A549 (cell line): Measurements from ENCODE around the gene C12orf75.

Source experiments
- CBX2 ChIP-seq: fragments of 200-600 bp; sonication (generic); IDR thresholded peaks from 2 replicates; pipeline ENCODE4 v1.6.1; 2016; ENCODE audit warnings: low read depth, mild to moderate bottlenecking, borderline replicate concordance
- EP300 ChIP-seq, 2 experiments: fragments of >200 bp; sonication (Bioruptor Twin); formaldehyde crosslinking; IDR thresholded peaks; 2 replicates in 1 of 2; 3 replicates in 1 of 2; pipeline ENCODE4 v1.6.1; 2016 to 2017
- HOXA7 ChIP-seq: fragments of 250-450 bp; sonication (Bioruptor Pico); IDR thresholded peaks from 2 replicates; pipeline ENCODE4 v1.5.0; 2020; ENCODE audit warnings: mild to moderate bottlenecking, moderate library complexity
- HOXB13 ChIP-seq: fragments of 250-450 bp; sonication (Bioruptor Pico); IDR thresholded peaks from 2 replicates; pipeline ENCODE4 v1.5.0; 2020; ENCODE audit warnings: low read depth, mild to moderate bottlenecking, moderate library complexity
- KDM1A ChIP-seq: fragments of 200-600 bp; sonication (generic); IDR thresholded peaks from 2 replicates; pipeline ENCODE4 v1.6.1; 2016; ENCODE audit warnings: low read depth, mild to moderate bottlenecking
- NR3C1 ChIP-seq: fragments of >200 bp; sonication (Bioruptor Twin); formaldehyde crosslinking; IDR thresholded peaks from 3 replicates; pipeline ENCODE4 v1.6.1; 2017
- POLR2A ChIP-seq: IDR thresholded peaks from 2 replicates; pipeline ENCODE4 v1.6.1; 2012; ENCODE audit warnings: mild to moderate bottlenecking, low read length
- TF ChIP-seq, protein P1 (sequence below): IDR thresholded peaks from 2 replicates; pipeline ENCODE4 v1.6.1; 2012
- TF ChIP-seq, protein P2 (sequence below): fragments of >200 bp; sonication (Bioruptor Twin); formaldehyde crosslinking; IDR thresholded peaks from 3 replicates; pipeline ENCODE4 v1.5.1; 2016
- TF ChIP-seq, protein P3 (sequence below): fragments of 200-600 bp; sonication (generic); IDR thresholded peaks from 2 replicates; pipeline ENCODE4 v1.6.1; 2016; ENCODE audit warnings: antibody characterized with exemption, mild to moderate bottlenecking, moderate library complexity

- TF ChIP-seq, protein P1, sequence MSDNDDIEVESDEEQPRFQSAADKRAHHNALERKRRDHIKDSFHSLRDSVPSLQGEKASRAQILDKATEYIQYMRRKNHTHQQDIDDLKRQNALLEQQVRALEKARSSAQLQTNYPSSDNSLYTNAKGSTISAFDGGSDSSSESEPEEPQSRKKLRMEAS: no peak
- TF ChIP-seq, protein P2, sequence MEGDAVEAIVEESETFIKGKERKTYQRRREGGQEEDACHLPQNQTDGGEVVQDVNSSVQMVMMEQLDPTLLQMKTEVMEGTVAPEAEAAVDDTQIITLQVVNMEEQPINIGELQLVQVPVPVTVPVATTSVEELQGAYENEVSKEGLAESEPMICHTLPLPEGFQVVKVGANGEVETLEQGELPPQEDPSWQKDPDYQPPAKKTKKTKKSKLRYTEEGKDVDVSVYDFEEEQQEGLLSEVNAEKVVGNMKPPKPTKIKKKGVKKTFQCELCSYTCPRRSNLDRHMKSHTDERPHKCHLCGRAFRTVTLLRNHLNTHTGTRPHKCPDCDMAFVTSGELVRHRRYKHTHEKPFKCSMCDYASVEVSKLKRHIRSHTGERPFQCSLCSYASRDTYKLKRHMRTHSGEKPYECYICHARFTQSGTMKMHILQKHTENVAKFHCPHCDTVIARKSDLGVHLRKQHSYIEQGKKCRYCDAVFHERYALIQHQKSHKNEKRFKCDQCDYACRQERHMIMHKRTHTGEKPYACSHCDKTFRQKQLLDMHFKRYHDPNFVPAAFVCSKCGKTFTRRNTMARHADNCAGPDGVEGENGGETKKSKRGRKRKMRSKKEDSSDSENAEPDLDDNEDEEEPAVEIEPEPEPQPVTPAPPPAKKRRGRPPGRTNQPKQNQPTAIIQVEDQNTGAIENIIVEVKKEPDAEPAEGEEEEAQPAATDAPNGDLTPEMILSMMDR: no peak
- TF ChIP-seq POLR2A (no peak), KDM1A (no peak), CBX2 (no peak), NR3C1 (no peak), HOXB13 (CRISPR knock-in tag) (no peak), HOXA7 (no peak), EP300 (IDR thresholded peaks at IDR 0.05) (no peak)
- TF ChIP-seq, protein P3, sequence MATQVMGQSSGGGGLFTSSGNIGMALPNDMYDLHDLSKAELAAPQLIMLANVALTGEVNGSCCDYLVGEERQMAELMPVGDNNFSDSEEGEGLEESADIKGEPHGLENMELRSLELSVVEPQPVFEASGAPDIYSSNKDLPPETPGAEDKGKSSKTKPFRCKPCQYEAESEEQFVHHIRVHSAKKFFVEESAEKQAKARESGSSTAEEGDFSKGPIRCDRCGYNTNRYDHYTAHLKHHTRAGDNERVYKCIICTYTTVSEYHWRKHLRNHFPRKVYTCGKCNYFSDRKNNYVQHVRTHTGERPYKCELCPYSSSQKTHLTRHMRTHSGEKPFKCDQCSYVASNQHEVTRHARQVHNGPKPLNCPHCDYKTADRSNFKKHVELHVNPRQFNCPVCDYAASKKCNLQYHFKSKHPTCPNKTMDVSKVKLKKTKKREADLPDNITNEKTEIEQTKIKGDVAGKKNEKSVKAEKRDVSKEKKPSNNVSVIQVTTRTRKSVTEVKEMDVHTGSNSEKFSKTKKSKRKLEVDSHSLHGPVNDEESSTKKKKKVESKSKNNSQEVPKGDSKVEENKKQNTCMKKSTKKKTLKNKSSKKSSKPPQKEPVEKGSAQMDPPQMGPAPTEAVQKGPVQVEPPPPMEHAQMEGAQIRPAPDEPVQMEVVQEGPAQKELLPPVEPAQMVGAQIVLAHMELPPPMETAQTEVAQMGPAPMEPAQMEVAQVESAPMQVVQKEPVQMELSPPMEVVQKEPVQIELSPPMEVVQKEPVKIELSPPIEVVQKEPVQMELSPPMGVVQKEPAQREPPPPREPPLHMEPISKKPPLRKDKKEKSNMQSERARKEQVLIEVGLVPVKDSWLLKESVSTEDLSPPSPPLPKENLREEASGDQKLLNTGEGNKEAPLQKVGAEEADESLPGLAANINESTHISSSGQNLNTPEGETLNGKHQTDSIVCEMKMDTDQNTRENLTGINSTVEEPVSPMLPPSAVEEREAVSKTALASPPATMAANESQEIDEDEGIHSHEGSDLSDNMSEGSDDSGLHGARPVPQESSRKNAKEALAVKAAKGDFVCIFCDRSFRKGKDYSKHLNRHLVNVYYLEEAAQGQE: no peak
Observed at GRCh38 chr12:105374303-105374702, 43.8 kb downstream of the C12orf75 start.
